Germinal center (tissue), 1 donor: ENCODE measurements around the gene PAIP1.
A peak's percentile ranks its signal among the peaks of the same experiment; 100 is the strongest.
"Not testable (repeated sequence)": the region's sequence is repeated elsewhere in the genome, so short reads cannot be mapped to it uniquely, and the experiment has no call there.

ENCODE experiments used
- DNase-seq: peaks from one replicate; pipeline ENCODE4 v3.0.0; 2012; ENCODE audit warnings: mixed read lengths, low spot score

The PAIP1 gene

DNA sequence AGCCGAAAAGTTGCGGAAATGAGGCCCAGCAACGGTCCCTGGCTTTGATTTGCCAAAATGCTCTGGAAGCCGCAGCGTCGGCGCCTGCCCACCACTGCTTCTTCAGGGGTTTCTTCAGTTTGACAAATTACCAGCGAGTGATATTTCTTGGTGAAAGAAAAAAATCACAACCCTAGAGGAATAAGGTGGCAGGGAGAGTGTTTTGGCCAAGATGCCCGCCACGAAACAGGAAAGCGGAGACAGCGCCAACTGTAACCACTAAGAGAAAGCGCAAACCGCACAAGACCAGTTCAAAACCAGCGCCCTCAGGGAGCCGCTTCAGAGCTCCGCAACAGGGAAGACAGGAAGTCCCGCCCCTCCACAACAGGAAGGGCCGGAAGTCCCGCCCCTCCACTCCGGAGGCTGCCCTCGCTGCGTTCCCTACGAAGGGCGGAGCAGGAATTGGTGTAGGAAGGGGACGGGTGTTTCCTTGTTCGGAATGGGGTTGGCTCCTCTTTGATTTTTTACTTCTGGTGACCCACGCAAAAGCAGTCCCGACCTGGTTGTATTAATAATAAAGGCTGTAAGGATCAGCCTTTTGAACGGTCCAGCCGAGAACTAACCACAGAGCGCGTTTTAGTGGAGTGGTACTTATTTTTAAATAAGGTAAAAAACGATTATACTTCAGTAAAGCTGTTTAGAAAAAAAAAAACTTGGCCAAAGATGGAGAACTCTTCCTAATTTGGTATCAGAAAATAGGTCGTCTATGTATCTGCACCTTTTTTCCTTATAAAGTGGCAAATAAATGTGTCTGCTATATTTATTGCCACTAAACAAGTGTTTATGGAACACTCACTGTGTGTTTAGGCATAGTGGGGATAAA, 41.8 kb downstream of the PAIP1 start, which contains the start of gene C5orf34:
C5orf34 (minus strand) TSS at position 333 of the 862 bp plus-strand sequence. CDS start 5,809 bp downstream, outside the sequence.
- DNase-seq, result peak; percentile 96

DNA sequence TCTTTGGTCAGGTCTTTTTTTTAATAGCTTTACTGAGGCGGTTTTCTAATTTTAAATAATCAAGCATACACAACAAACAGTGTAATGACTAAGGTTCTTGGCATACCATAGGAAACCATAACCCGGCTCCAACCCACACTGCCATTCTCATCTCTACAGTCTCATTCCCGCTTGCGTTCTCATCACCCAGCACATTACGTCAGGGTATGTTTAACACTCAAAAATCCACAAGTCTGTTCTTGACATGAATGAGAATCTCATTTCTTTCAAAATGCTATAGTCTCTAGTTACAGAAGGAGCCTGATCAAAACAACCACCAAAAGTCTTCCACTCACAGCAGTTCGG, 42.4 kb downstream of the PAIP1 start:
- no peak for DNase-seq

DNA sequence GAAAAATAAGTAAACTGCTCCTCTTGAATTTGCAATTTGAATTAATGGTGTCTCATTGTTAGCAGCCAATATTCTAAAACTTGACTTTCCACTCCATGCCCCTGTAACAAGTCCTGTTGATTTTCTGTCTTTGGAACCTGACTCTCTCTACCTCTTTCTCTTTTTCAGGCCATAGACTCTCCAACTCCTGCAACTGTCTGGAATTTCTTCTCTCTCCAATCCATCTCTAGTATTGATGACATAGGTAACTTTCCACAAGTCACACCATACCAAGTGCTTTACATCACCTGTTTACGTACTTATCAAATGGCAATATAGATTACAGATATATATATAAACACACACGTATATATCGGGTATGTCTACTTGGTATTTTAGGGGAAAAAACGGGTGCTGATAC, 42.9 kb downstream of the PAIP1 start:
- DNase-seq, result no peak

DNA sequence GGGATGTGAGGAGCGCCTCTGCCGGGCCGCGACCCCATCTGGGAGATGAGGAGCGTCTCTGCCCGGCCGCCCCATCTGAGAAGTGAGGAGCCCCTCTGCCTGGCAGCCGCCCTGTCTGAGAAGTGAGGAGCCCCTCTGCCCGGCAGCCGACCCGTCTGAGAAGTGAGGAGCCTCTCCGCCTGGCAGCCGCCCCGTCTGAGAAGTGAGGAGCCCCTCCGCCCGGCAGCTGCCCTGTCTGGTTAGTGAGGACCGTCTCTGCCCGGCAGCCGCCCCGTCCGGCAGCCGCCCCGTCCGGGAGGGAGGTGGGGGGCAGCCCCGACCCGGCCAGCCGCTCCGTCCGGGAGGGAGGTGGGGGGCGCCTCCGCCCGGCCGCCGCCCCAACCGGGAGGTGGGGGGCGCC, 45.8 kb downstream of the PAIP1 start:
- not testable (repeated sequence) for DNase-seq

DNA sequence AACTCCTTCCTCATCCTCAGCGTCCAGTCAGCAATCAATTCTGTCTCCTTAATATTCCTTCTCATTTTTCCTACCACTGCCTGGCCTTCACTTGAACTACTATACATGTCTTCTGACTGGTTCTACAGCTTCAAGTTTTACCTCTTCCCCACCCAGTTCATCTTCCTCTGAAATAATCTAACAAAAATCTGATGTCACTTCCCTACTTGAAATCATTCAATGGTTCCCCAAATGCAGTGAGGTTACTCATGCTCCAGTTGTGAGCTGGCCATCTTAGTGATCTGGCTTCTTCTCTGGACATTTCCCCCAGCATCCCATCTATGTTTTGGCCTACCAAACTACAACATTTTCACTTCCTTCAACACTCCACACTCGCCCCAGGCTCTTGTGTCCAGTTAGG, 58.3 kb downstream of the PAIP1 start:
- no peak for DNase-seq

DNA sequence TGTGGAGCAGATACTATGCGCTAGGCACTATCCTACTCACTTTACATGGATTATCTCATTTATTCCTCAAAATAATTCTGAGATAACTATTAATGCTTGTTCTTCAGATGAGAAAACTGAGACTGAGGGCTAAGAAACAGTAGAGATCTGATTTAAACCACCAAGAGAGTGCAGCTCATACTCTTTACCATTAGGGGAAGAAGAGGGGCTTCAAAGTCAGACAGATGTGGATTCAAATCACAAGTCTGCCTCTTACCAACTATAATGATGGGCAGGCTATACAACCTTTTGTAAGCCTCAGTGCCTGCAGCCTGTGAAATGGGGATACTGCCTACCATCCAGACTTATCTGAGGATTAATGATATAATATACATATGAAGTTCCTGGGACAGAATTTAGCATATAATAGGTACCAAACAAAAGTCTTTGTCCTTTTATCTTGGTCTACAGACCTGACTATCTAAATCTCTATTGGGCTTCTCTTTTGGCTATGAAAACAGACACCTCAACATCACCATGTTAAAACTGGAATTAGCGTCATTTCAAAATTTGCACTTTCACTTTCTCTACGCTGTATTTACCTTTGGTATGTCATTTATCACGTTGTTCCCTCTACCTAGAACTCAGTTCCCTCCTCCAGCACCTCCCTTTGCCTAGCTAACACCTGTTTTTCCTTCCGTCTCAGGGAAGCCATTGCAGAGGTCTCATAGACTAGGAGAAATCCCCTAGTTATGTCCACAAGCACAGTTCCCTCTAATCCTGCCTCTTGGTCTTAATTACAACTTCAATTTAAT, 59.4 kb downstream of the PAIP1 start:
- DNase-seq, result no peak

DNA sequence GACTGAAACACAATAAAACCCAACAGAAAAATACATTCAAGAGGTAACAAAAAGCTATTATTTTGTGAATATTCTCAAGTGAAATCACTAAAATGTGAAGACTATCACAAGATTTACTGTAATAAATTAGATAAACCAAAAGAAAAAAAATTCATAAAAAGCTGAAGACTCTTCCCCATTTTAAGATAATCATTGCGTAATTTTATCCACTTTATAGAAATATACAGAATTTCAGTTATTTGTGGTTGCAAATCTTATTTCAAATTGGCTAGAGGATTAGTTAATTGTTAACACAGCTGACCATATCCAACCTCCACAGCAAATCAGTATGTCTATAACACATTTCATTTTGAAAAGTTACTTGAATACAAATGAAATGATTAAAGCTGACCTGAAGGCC, 65.6 kb downstream of the PAIP1 start:
- no peak for DNase-seq

DNA sequence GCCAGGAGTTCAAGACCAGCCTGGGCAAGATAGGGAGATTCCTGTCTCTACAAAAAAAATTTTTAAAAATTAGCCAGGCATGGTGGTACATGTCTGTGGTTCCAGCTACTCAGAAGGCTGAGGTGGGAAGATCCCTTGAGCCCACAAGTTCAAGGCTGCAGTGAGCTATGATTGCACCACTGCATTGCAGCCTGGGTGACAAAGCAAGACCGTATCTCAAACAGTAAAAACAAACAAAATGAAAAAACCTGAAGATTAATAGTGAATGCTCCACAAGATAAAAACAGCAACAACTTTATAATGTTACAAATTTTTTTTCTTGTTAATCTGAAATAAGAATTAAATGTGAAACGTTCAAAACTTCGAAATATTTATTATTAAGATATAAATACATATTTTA, 70.5 kb downstream of the PAIP1 start:
- DNase-seq, result no peak

DNA sequence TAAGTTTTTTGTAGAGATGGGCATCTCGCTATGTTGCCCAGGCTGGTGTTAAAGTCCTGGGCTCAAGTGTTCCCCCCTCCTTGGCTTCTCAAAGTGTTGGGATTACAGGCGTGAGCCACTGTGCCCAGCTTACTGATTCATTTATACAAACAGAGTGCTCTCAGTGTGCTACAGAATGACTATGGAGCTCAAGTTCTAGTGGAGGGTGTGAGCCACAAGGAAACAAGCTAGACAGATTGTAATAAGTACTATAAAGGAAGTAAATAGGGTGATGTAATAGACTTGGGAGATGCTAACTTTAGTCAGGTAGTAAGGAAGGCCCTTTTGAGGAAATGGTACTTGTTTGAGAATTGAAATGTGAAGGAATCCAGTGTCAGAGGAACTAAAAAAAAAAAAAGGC, 71.5 kb downstream of the PAIP1 start:
- DNase-seq, result no peak

DNA sequence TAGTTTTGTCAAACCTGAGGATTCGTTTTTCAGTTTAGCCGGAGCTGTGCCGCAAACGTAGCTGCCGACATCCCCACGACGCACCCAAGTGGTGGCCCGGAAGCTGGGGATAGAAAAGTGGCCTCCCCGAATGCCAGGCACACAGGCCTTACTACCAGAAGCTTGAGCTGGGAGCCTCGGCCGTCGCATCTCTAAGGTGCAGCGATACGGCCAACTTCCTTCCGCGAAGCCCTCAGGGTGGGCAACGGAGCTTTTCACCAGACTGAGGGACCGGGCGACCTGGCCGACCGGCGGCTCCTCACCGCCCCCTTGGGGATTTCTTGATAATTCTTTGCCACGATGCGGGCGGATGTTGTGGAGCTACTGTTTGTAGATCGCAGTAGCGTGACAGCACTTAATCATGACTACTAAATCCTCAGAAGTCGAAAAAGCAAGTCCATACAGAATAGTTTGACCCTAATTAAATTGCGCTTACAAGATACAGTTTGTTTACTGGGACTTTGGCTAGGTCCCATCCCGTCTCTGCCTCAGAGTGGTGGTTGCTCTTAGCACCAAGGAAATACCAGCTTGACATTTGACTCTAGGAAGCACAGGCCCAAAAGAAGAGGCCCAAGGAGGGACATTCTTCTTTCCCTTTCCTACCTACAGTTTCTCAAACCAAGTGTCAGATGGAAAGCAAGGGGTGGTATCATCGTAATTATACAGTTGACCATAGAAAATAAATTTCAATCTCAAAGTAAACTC, 72.6 kb downstream of the PAIP1 start:
- peak; percentile 84 for DNase-seq

DNA sequence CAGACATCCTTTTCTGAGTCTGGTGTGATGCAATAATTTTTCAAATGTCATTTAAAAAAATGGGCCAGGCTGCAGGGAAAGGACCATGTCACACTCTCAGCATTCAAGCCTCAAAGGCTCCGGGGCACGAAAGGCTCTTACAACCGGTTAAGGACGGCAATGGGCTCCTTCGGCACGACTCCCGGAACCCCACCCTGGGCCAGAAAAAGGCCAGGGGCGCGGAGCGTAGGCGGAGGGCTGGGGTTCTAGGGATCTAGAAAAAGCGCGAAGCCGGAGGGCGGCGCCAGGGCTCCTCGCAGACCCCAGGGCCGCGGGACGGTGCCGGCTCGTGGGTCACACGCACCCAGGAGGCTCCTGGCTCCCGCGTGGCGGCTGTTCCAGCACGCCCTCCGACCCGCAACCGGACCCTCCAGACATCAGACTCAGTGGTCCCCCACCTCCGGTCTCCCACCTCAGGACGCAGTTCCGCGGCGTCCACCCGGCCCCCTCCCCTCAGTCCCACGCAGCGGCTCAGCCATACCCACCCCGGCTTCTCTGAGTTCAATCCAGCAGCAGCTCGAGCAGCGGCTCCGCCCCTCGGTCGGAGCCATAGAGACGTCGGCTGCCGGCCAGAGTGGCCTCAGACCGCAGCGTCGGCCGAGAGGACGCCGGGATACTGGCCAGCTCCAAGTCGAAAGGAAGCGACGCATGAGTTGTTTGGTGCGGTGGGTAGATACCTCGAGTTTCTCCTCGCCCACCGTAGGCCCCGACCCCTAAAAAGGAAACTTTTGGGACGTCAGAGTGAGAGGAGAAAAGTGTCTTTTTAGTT, 73.4 kb downstream of the PAIP1 start, which contains the start of gene TMEM267:
TMEM267 (minus strand) TSS at position 568 of the 808 bp plus-strand sequence. CDS start 29,896 bp downstream, outside the sequence.
- DNase-seq, result peak; percentile 84

DNA sequence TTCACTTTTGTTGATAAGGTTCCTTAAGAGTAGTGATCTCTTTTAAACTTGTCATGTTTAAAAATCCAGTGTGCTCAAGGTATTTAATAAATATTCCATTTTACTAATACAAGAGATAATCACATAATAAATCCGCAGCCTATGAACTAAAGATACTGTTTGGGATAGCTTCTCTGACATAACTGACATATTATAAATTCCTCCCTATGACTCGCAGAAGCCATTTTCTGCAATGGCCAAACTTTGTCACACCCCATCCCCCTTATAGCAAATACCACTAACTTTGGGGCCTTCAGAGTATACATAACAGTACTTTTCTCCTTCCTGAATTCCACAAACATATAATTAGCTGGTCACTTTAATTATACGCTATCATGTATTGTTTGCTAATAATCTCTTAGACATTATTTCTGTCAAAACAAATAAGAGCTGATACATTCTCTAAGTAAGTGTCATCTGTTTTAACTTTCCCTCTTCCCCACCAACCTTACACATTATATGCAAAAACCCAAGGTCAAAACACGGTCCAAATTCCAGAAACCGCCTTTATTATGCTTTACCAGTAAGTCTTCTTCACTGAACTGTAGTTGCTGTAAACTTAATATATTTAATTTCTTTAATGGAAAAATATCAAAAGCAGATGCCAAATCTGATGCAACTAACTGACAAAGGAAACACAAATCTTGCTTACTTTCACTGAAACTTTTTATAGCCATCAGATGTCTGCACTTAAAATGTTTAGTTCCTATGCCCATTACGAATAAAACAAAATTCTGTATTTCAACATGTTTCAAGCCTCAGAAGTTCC, 74.2 kb downstream of the PAIP1 start:
- peak; percentile 7 for DNase-seq
